Measurements from ENCODE around the gene EPG5. TPM values are rescaled to one million over a fixed set of nuclear protein-coding genes. Genes with fewer than 3 reads are reported as not detected.

EPG5 gene
- total and polyA plus RNA-seq, 2 of the 4 experiments (the other 2 are of a cell fraction): 37.3 to 114 TPM

DNA sequence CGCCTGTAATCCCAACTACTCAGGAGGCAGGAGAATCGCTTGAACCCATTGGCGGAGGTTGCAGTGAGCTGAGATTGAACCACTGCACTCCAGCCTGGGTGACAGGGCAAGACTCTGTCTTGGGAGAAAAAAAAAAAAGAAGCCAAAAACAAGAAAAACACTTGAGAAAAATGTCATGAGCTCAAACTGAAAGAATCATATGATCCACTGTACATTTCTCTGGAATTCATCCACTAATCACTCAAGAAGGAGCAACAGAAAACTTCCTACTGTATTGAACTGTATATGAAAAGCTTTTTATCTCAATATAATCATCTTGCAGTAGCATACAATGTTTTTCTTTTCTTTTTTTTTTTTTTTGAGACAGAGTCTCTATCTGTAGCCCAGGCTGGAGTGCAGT, 40.4 kb downstream of the EPG5 start:
- no peaks in the 10 kb centered on the region for H3K27me3 ChIP-seq (ENCODE audit: control insufficient read depth, insufficient read depth, low read length)
- no peak overlapping the region for H3K14ac ChIP-seq (replicated peaks; ENCODE audit: low read depth, low read length)
- H3K27ac ChIP-seq (ENCODE audit: insufficient read depth, low read length): no peak overlapping the region
- H2BK20ac ChIP-seq (ENCODE audit: low read depth, low read length): no peak overlapping the region
- H4K5ac ChIP-seq (ENCODE audit: low read depth, low read length): no peak overlapping the region
- no peak overlapping the region for H3K9ac ChIP-seq (ENCODE audit: low read depth, low read length)
- no peak overlapping the region for H3K4me3 ChIP-seq (ENCODE audit: insufficient read depth, low read depth, low read length)
- no peak overlapping the region for H4K91ac ChIP-seq (ENCODE audit: insufficient read depth, low read depth, low read length)
- in situ Hi-C loops (cut with MboI; ENCODE audit: low sequenced_read_pairs) (no loop called here), intact Hi-C loops (cut with micrococcal nuclease) (loop anchor here (5.0 kb wide), 2 partner anchors 146 to 166 kb away; partner anchors contain the start of gene PSTPIP2), dilution Hi-C loops (cut with HindIII; ENCODE audit: low sequenced_read_pairs, unreplicated experiment) (no loop called here)
- no peak overlapping the region for H2AFZ ChIP-seq (replicated peaks; ENCODE audit: low read length, poor library complexity)
- H3K4me2 ChIP-seq (ENCODE audit: low read depth, low read length): no peak overlapping the region
- no peak for ATAC-seq (ENCODE audit: low read depth)
- no peak overlapping the region for H2BK120ac ChIP-seq (ENCODE audit: low read depth, low read length)
- no peaks in the 10 kb centered on the region for H4K20me1 ChIP-seq (ENCODE audit: insufficient read depth, low read length)
- WGBS, 2 experiments (ENCODE audit: extremely low coverage in 2 of 2, insufficient read length in 1 of 2): no CpG with 5 or more reads among the region's 3 CpGs
- H3K56ac ChIP-seq (ENCODE audit: extremely low read depth, insufficient read depth, low read length): no peak overlapping the region
- peaks cover 5% of the 10 kb centered on the region; the same call in 1 of the 2 replicates for H3K4me1 ChIP-seq (ENCODE audit: control insufficient read depth, insufficient read depth, low read length)
- peaks cover 47% of the 10 kb centered on the region for H3K36me3 ChIP-seq (ENCODE audit: control insufficient read depth, insufficient read depth, low read length)
- H2AK9ac ChIP-seq (replicated peaks; ENCODE audit: low read depth, low read length, poor library complexity): no peak overlapping the region
- H3K9me1 ChIP-seq (ENCODE audit: insufficient read depth, low read length): no peaks in the 10 kb centered on the region
- H3K9me3 ChIP-seq (ENCODE audit: control insufficient read depth, insufficient read depth, low read length): no peaks in the 10 kb centered on the region
- peak overlapping the region; percentile 39 for H2BK5ac ChIP-seq (ENCODE audit: low read depth, low read length, poor library complexity, severe bottlenecking)
- H3K23ac ChIP-seq (ENCODE audit: low read depth, low read length): no peak overlapping the region
- H3K79me1 ChIP-seq (ENCODE audit: low read depth in 1 of 2, low read length in 2 of 2): peaks cover 22 to 32% of the 10 kb centered on the region in 2 experiments
- H3K18ac ChIP-seq (ENCODE audit: low read depth, low read length): no peak overlapping the region
- BruUV-seq (replicated peaks): no TSS peak
- DNase-seq: no peak
- TF ChIP-seq RCOR1 (IDR thresholded peaks at IDR 0.05; ENCODE audit: insufficient replicate concordance, low read length) (no peak), MAFK (IDR thresholded peaks at IDR 0.05; ENCODE audit: low read depth, low read length) (no peak), MXI1 (IDR thresholded peaks at IDR 0.05; ENCODE audit: borderline replicate concordance, low read depth, low read length) (no peak), CHD1 (IDR thresholded peaks at IDR 0.05; ENCODE audit: low read depth, low read length) (no peak), SMC3 (IDR thresholded peaks at IDR 0.05; ENCODE audit: low read depth, low read length) (no peak), RFX5 (IDR thresholded peaks at IDR 0.05; ENCODE audit: low read depth, low read length) (no peak), BHLHE40 (IDR thresholded peaks at IDR 0.05; ENCODE audit: low read depth, low read length) (no peak), CEBPB (IDR thresholded peaks at IDR 0.05; ENCODE audit: low read depth, low read length) (no peak), NFE2L2 (IDR thresholded peaks at IDR 0.05; ENCODE audit: low read depth, low read length) (no peak), RAD21 (IDR thresholded peaks at IDR 0.05; ENCODE audit: low read length) (no peak)
- TF ChIP-seq, protein P1, sequence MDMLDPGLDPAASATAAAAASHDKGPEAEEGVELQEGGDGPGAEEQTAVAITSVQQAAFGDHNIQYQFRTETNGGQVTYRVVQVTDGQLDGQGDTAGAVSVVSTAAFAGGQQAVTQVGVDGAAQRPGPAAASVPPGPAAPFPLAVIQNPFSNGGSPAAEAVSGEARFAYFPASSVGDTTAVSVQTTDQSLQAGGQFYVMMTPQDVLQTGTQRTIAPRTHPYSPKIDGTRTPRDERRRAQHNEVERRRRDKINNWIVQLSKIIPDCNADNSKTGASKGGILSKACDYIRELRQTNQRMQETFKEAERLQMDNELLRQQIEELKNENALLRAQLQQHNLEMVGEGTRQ (IDR thresholded peaks at IDR 0.05; ENCODE audit: low read depth, low read length): no peak
- no peak overlapping the region for H4K8ac ChIP-seq (ENCODE audit: low read depth in 2 of 2, low read length in 2 of 2)
- H2BK15ac ChIP-seq (ENCODE audit: low read depth, low read length): no peak overlapping the region
- no peak overlapping the region for H3K4ac ChIP-seq (ENCODE audit: low read depth, low read length)
- ChIA-PET CTCF (interaction anchor here (0.7 kb wide), 1 partner anchor 31 kb away, joined by 5 read pairs; no protein-coding TSS in a partner anchor), POLR2A (ENCODE audit: unreplicated experiment) (no interaction called here)
- H2AK5ac ChIP-seq (ENCODE audit: low read depth, low read length): no peak overlapping the region

Measured in IMR-90 (cell line).